GM20431 (cell line): ENCODE results near the gene POLR2J.

Experiments
- in situ Hi-C: fragments of 300-500 bp; cut with MseI, MboI; formaldehyde crosslinking; loops from one replicate; pipeline ENCODE4 v1.15.0; 2020; ENCODE audit warnings: low sequenced_read_pairs; ENCODE audit not compliant: unreplicated experiment

The POLR2J gene

GRCh38 chr7:102445674-102446071, 33.0 kb downstream of the POLR2J start:
- in situ Hi-C loops: no loop called here

GRCh38 chr7:102444961-102445673, 33.6 kb downstream of the POLR2J start:
- in situ Hi-C loops: no loop called here

- in situ Hi-C loops: no loop called here
Measured at GRCh38 chr7:102439963-102440795, 38.5 kb downstream of the POLR2J start.

- in situ Hi-C loops: no loop called here
Measured at GRCh38 chr7:102436118-102436517, 42.6 kb downstream of the POLR2J start.

DNA sequence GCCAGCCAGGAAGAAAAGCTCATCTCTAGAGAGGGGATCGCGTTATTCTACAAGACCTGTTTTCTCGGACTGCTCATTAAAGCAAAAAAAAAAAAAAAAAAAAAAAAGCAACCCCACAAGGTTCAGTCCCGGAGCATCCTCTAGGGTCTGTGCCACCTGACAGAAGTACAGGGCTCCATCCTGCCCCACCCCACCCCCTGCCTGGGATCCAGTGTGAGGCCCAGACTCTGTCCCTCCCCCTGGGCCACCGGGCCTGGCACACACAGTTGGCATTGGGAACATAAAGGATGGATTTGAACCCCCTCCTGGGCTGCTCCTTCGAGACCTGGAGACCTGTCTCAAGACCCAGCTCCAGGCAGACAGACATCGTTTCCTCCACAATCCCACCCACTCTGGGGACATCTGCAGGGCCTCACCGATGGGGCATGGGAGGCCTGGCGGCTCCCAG, 44.7 kb downstream of the POLR2J start:
- in situ Hi-C loops: no loop called here

GRCh38 chr7:102433219-102434038, 45.3 kb downstream of the POLR2J start, which contains the start of gene ORAI2:
Gene ORAI2, plus strand, starts transcription at chr7:102433575. Its CDS starts 5,382 bp downstream, at chr7:102438957.
- in situ Hi-C loops: no loop called here

GRCh38 chr7:102432442-102433218, 46.1 kb downstream of the POLR2J start:
- in situ Hi-C loops: no loop called here

- in situ Hi-C loops: no loop called here
Measured at GRCh38 chr7:102431617-102432298, 47.0 kb downstream of the POLR2J start.

- in situ Hi-C loops: no loop called here
Measured at GRCh38 chr7:102429141-102429899, 49.4 kb downstream of the POLR2J start.

DNA sequence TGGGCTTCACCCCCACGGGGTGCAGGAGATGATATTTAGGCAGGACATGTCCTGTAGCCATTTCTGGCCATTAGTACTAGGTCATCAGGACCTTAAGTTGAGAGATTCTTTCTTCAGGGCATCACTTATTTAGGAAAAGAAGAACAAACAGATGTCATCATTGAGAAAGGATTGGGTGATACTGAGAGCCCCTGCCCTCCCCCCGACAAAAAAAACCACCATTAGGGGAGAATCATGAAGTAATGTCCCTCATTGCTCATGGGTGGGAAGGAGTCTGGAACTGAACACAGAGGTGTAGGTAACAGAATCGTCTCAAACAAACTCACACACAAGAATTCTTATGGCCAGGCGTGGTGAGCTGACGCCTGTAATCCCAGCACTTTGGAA, 51.7 kb downstream of the POLR2J start:
- in situ Hi-C loops: no loop called here

- in situ Hi-C loops: no loop called here
Measured at GRCh38 chr7:102426268-102427018, 52.3 kb downstream of the POLR2J start.

- in situ Hi-C loops: no loop called here
Measured at GRCh38 chr7:102425639-102426267, 53.0 kb downstream of the POLR2J start.

DNA sequence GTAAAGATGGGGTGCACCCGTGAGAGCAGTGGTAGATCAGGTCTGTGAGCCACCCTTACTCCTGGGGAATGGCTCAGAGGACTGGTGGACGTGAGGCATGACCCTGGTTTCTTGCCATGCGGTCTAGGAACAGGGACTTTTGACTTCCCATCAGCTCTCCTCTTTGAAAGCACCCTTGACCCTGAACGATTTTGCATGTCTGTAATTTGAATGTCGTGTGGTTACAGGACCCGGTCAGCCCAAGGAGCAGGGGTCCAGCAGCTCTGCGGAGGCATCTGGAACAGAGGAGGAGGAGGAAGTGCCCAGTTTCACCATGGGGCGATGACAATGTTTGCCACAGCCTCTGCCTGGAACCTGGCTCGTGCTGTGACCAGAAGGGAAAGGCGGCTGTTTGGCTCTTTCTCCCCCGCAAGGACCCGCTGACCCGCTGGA, 53.9 kb downstream of the POLR2J start:
- in situ Hi-C loops: no loop called here

DNA sequence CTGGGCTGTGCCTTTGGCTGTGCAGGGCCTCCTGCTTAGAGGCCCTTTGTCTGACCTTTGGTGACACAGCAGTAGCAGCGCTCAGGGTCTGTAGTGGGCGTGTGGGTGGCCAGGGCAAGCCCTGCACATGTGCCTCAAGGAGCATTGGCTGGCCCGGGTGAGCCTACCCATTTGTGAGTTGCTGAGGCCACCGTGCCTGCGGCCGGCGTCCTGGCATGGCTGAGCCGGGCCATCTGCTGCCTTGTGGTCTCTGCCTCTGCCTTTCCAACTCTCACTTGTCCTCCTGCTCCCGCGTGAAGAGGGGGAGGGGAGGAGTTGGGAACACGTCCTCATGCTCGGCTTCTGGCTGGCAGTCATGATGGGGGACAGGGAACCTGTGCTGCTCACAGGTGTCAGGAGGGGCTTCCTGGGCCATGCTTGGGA, 54.6 kb downstream of the POLR2J start:
- in situ Hi-C loops: no loop called here
